ENCODE results near the gene EXOC4. TPM values are rescaled to one million over a fixed set of nuclear protein-coding genes. Genes with fewer than 3 reads are reported as not detected.

Gene EXOC4
- total and polyA plus RNA-seq, 2 experiments from 2014 or later = 23.9 to 51.7 TPM

DNA sequence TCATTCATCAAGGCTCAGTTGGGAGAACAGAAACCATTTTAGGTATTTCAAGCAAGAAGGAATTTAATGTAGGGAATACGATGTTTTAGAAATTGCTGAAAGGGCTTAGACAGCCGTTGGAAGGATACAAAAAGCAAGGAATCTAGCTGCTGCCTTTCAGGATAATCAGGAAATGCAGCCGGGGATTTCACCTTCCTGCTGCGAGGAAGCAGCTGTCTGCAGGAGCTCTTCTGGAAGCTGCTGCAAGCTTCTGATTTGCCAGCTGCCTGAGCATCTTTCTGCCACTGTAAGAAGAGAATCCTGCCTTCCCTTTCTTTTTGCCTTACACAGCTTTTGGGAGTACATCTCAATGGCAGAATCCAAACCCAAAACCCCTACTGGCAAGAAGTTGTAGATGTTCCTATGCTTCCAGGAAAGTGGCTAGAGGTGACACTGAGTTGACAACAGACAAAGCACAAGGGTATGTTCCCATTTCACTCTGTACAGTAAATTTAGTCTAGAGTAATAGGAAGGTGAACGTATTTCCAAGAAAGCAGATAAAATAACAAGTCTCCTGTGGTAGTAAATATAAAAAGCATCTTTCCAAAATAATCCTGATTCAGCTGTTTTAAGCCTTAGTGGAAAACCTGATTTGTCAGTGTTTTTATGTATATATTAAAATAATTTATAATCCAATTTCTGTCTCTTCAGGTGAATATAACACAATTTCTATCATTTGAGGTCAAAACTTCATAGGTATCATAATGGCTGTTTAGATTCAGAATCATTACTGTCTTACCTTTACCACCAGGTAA is 725.8 kb downstream of the EXOC4 start:
- Histone ChIP-seq H3K4me3 (no peak overlapping the region), H3K27me3 (replicated peaks; ENCODE audit: insufficient read depth) (no peaks in the 10 kb centered on the region), H4K20me1 (ENCODE audit: insufficient read depth) (no peaks in the 10 kb centered on the region), H3K9ac (no peak overlapping the region), H3K9me2 (ENCODE audit: insufficient read depth) (no peaks in the 10 kb centered on the region), H3K36me3 (ENCODE audit: low read depth) (no peaks in the 10 kb centered on the region), H3K79me2 (ENCODE audit: insufficient read depth) (no peaks in the 10 kb centered on the region), H3K9me3 (ENCODE audit: low read depth) (no peaks in the 10 kb centered on the region), H3K27ac (no peak overlapping the region), H3K4me2 (ENCODE audit: unreplicated experiment) (no peak overlapping the region), H2AFZ (no peak overlapping the region), H3F3A (ENCODE audit: insufficient read depth) (no peaks in the 10 kb centered on the region), H3K4me1 (ENCODE audit: insufficient read depth) (no peaks in the 10 kb centered on the region)
- DNase-seq = no peak
- no peak for TF ChIP-seq EZH2phosphoT487 (IDR thresholded peaks at IDR 0.05; ENCODE audit: insufficient read depth, low read depth)
- TF ChIP-seq EZH2 (IDR thresholded peaks at IDR 0.05; ENCODE audit: insufficient read depth, poor library complexity, severe bottlenecking) = no peak
- WGBS, 2 experiments (ENCODE audit: low coverage in 1 of 2, low lambda C conversion rate in 2 of 2, missing lambda C conversion rate in 2 of 2) = 80 to 84% methylated on average over 5 of the region's 5 CpGs
- in situ Hi-C loops (cut with MboI) = no loop called here

DNA sequence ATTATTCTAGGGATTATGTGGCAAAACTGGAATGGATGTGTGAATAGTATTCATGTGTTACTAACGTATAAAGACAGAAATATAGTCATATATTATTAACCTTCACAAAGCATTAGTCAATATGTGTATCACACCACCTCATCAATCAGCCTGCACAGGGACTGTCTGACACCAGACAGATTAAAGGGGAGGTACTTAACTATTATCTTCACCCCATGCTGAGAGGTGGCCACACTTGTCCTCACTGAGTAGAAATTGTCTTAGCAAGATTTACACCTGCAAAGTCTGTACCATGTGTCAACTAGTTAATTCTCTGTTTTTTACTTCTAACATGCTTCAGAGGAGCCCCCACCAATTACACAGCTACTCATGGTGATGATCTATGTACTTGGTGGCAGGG is 727.9 kb downstream of the EXOC4 start:
- Histone ChIP-seq H3K36me3 (ENCODE audit: low read depth) (no peaks in the 10 kb centered on the region), H4K20me1 (ENCODE audit: insufficient read depth) (no peaks in the 10 kb centered on the region), H3K27ac (no peak overlapping the region), H3K9me2 (ENCODE audit: insufficient read depth) (no peaks in the 10 kb centered on the region), H3K9ac (no peak overlapping the region), H3F3A (ENCODE audit: insufficient read depth) (no peaks in the 10 kb centered on the region), H3K4me1 (ENCODE audit: insufficient read depth) (no peaks in the 10 kb centered on the region), H3K9me3 (ENCODE audit: low read depth) (no peaks in the 10 kb centered on the region), H3K4me2 (ENCODE audit: unreplicated experiment) (no peak overlapping the region), H3K27me3 (replicated peaks; ENCODE audit: insufficient read depth) (no peaks in the 10 kb centered on the region), H3K4me3 (no peak overlapping the region), H2AFZ (no peak overlapping the region), H3K79me2 (ENCODE audit: insufficient read depth) (no peaks in the 10 kb centered on the region)
- TF ChIP-seq EZH2 (IDR thresholded peaks at IDR 0.05; ENCODE audit: insufficient read depth, poor library complexity, severe bottlenecking) (no peak), EZH2phosphoT487 (IDR thresholded peaks at IDR 0.05; ENCODE audit: insufficient read depth, low read depth) (no peak)
- in situ Hi-C loops (cut with MboI) = no loop called here
- 98 to 100% methylated on average over 1 of the region's 1 CpG for WGBS, 2 experiments (ENCODE audit: low coverage in 1 of 2, low lambda C conversion rate in 2 of 2, missing lambda C conversion rate in 2 of 2)
- DNase-seq = no peak

DNA sequence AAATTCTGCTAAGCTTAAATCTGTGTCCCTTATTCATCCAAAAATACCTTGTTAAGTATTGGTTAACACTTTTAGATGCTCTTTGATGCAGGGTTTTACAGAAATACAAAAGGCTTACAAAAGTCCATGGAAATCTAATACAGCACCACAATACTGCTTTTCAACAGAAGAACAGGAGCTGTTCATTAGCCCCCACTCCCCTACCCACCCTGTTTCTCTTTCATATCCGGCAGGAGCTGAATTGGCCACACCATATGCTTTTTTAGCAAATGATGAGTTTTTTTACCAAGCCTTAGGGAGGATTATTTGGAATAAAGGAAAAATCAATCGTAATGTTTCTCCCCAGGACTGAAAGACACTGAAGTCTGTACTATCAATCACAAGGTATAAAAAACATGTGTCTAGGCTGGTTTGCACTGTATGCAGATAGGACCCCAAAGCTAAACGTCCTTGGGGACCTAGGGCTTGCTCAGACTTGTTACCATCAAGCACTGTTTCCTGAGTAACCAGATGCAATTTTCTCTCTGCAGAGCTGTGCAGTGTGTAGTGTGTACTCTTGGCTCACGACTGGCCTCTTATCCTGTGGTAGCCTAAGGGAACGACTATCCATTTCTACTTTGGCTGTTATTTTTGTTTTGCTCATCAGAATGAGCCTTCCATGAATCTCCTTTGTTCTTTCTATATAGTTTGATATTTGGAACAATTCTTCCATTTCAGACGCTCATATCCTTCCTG is 731.0 kb downstream of the EXOC4 start:
- in situ Hi-C loops (cut with MboI) = no loop called here
- no peaks in the 10 kb centered on the region for H3K79me2 ChIP-seq (ENCODE audit: insufficient read depth)
- no peaks in the 10 kb centered on the region for H3K9me2 ChIP-seq (ENCODE audit: insufficient read depth)
- TF ChIP-seq EZH2phosphoT487 (IDR thresholded peaks at IDR 0.05; ENCODE audit: insufficient read depth, low read depth) = no peak
- no peak for TF ChIP-seq EZH2 (IDR thresholded peaks at IDR 0.05; ENCODE audit: insufficient read depth, poor library complexity, severe bottlenecking)
- no peaks in the 10 kb centered on the region for H3K9me3 ChIP-seq (ENCODE audit: low read depth)
- H3K36me3 ChIP-seq (ENCODE audit: low read depth) = no peaks in the 10 kb centered on the region
- no peak for DNase-seq
- no peak overlapping the region for H3K27ac ChIP-seq
- no peak overlapping the region for H2AFZ ChIP-seq
- no peaks in the 10 kb centered on the region for H3K4me1 ChIP-seq (ENCODE audit: insufficient read depth)
- H3K27me3 ChIP-seq (replicated peaks; ENCODE audit: insufficient read depth) = no peaks in the 10 kb centered on the region
- no peak overlapping the region for H3K4me3 ChIP-seq
- WGBS, 2 experiments (ENCODE audit: low coverage in 1 of 2, low lambda C conversion rate in 2 of 2, missing lambda C conversion rate in 2 of 2) = 70 to 73% methylated on average over 6 of the region's 6 CpGs
- no peaks in the 10 kb centered on the region for H4K20me1 ChIP-seq (ENCODE audit: insufficient read depth)
- H3F3A ChIP-seq (ENCODE audit: insufficient read depth) = no peaks in the 10 kb centered on the region
- H3K4me2 ChIP-seq (ENCODE audit: unreplicated experiment) = no peak overlapping the region
- H3K9ac ChIP-seq = no peak overlapping the region

DNA sequence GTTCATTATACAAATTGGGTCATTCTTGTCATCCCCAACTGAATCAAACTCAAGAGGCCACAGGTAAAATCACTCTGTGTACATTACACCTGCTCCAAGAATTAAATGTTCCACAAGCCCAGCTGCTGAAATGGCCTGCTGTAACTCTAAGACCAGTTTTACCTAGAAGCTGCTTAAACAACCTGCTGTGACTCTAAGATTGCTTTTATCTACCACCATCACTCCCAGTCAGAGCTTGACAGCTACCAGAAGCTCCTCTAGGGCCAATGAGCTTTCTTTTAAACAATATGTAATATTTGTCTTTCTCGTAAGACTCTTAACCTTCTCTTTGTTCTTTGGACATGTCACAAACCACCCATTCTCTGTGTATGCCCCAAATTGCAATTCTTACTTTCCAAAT is 732.4 kb downstream of the EXOC4 start:
- TF ChIP-seq EZH2 (IDR thresholded peaks at IDR 0.05; ENCODE audit: insufficient read depth, poor library complexity, severe bottlenecking) = no peak
- no peak for TF ChIP-seq EZH2phosphoT487 (IDR thresholded peaks at IDR 0.05; ENCODE audit: insufficient read depth, low read depth)
- Histone ChIP-seq H3K9me2 (ENCODE audit: insufficient read depth) (no peaks in the 10 kb centered on the region), H3K9me3 (ENCODE audit: low read depth) (no peaks in the 10 kb centered on the region), H3K27me3 (replicated peaks; ENCODE audit: insufficient read depth) (no peaks in the 10 kb centered on the region), H3K4me1 (ENCODE audit: insufficient read depth) (no peaks in the 10 kb centered on the region), H3K4me3 (no peak overlapping the region), H4K20me1 (ENCODE audit: insufficient read depth) (no peaks in the 10 kb centered on the region), H3K27ac (no peak overlapping the region), H3K9ac (no peak overlapping the region), H2AFZ (no peak overlapping the region), H3K4me2 (ENCODE audit: unreplicated experiment) (no peak overlapping the region), H3K36me3 (ENCODE audit: low read depth) (no peaks in the 10 kb centered on the region), H3K79me2 (ENCODE audit: insufficient read depth) (no peaks in the 10 kb centered on the region), H3F3A (ENCODE audit: insufficient read depth) (no peaks in the 10 kb centered on the region)
- no peak for DNase-seq
- 93 to 100% methylated on average over 1 of the region's 1 CpG for WGBS, 2 experiments (ENCODE audit: low coverage in 1 of 2, low lambda C conversion rate in 2 of 2, missing lambda C conversion rate in 2 of 2)
- in situ Hi-C loops (cut with MboI) = no loop called here
